Measurements from ENCODE around the gene NXF2. TPM values are rescaled to one million over a fixed set of nuclear protein-coding genes. Genes with fewer than 3 reads are reported as not detected.

The NXF2 gene
- total RNA-seq, 3 donors from 2014 or later (not counting 1 experiment from before 2014, with no cell fraction given), result not detected

DNA sequence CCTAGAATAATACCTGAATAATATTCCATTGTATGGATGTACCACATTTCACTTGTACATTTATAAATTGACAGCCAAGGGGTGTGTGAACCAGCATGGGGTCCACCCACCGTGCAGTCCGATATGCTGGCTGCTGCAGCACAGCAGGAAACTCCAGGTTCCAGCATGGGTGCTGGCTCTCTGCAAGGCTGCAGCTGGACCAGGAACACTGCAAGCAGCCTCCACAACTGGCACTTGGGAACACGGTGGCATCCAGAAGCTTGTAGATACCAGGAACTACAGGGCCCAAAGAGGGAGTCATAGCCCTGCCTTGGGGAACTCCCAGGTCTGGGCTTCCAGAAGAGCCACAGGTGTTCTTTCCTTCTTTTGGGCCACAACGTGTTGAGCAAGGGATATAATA is 91.2 kb downstream of the NXF2 start:
- H3K36me3 Mint-ChIP-seq, result no peaks in the 10 kb centered on the region
- Histone ChIP-seq H3K27ac (ENCODE audit: low read length) (no peak overlapping the region), H3K27me3 (ENCODE audit: control insufficient read depth, insufficient read depth, low read length) (no peaks in the 10 kb centered on the region), H3K4me1 (ENCODE audit: control insufficient read depth, insufficient read depth, low read length) (peaks cover 4% of the 10 kb centered on the region), H3K9me3 (ENCODE audit: control insufficient read depth, insufficient read depth, low read length) (no peaks in the 10 kb centered on the region), H3K4me3 (ENCODE audit: low read length) (no peak overlapping the region), H3K36me3 (ENCODE audit: control insufficient read depth, insufficient read depth, low read length) (no peaks in the 10 kb centered on the region)
- TF ChIP-seq, protein P1, sequence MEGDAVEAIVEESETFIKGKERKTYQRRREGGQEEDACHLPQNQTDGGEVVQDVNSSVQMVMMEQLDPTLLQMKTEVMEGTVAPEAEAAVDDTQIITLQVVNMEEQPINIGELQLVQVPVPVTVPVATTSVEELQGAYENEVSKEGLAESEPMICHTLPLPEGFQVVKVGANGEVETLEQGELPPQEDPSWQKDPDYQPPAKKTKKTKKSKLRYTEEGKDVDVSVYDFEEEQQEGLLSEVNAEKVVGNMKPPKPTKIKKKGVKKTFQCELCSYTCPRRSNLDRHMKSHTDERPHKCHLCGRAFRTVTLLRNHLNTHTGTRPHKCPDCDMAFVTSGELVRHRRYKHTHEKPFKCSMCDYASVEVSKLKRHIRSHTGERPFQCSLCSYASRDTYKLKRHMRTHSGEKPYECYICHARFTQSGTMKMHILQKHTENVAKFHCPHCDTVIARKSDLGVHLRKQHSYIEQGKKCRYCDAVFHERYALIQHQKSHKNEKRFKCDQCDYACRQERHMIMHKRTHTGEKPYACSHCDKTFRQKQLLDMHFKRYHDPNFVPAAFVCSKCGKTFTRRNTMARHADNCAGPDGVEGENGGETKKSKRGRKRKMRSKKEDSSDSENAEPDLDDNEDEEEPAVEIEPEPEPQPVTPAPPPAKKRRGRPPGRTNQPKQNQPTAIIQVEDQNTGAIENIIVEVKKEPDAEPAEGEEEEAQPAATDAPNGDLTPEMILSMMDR (IDR thresholded peaks at IDR 0.05), result no peak
- no peak overlapping the region for H3K4me3 Mint-ChIP-seq
- peaks cover 0 to 10% of the 10 kb centered on the region in 2 donors for H3K27me3 Mint-ChIP-seq (ENCODE audit: low read depth in 2 of 2)
- no peaks in the 10 kb centered on the region for H3K9me3 Mint-ChIP-seq
- DNase-seq (no peak), ATAC-seq (no peak)
- H3K27ac Mint-ChIP-seq, result no peak overlapping the region
- H3K4me1 Mint-ChIP-seq, result no peaks in the 10 kb centered on the region
- intact Hi-C loops (cut with micrococcal nuclease), result no loop called here
- WGBS (ENCODE audit: insufficient coverage), result 95% methylated on average over 3 of the region's 4 CpGs

DNA sequence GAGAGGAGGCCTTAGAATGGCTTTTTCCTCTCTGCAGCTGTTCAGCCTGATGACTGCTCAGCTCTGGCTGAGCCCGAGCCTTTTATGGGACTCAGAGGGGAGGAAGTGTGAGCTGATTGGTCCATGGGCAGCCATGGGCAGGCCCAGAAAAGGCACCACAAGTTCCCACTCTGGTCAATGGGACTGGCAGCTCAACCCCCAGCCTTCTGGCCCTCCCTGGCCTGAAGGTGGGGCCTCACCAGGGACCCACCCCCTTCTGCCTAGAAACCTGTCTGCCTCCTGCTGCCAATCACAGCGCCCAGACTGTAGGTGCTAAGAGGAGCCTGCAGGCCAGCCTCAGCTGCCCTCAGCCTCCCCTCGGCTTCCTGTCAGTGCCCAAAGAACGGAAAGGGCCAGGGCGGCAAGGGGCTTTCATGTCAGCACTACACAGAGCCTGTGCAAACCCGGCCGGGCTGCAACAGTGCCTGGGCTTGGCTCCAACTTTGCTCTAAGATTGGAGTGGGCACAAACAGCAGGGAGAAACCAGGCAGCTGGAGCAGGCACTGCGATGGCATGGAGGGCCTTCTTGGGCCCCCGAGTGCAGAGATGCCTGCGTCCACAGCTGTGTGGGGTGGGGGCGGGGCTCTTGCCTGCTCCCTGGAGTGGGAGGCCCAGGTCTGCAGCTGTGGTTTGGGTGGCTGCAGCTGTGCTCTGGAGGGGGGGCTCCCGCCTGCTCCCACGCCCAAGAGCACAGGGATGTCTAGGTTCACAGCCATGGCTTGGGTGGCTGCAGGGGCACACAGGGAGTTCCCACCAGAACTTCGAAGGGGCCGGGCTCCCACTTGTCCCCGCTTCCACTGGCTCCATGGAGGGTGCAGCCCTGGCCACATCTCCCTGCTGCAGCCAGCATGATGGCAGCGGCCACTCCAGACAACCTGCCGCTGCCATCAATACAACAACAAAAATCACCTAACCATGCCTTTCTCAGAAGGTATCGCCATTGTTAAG is 92.6 kb downstream of the NXF2 start:
- no peaks in the 10 kb centered on the region for H3K4me1 Mint-ChIP-seq
- TF ChIP-seq, protein P1 (IDR thresholded peaks at IDR 0.05), result no peak
- H3K4me3 Mint-ChIP-seq, result no peak overlapping the region
- Histone ChIP-seq H3K27me3 (ENCODE audit: control insufficient read depth, insufficient read depth, low read length) (no peaks in the 10 kb centered on the region), H3K9me3 (ENCODE audit: control insufficient read depth, insufficient read depth, low read length) (no peaks in the 10 kb centered on the region), H3K4me1 (ENCODE audit: control insufficient read depth, insufficient read depth, low read length) (peaks cover 4% of the 10 kb centered on the region), H3K4me3 (ENCODE audit: low read length) (no peak overlapping the region), H3K36me3 (ENCODE audit: control insufficient read depth, insufficient read depth, low read length) (no peaks in the 10 kb centered on the region), H3K27ac (ENCODE audit: low read length) (no peak overlapping the region)
- ATAC-seq (peak; percentile 63 to 84 (median 83)), DNase-seq (peak in 1 of 2 donors; percentile 53)
- H3K9me3 Mint-ChIP-seq, result no peaks in the 10 kb centered on the region
- H3K27me3 Mint-ChIP-seq (ENCODE audit: low read depth in 2 of 2), result peaks cover 0 to 10% of the 10 kb centered on the region in 2 donors
- no peak overlapping the region for H3K27ac Mint-ChIP-seq
- 82% methylated on average over 17 of the region's 19 CpGs for WGBS (ENCODE audit: insufficient coverage)
- intact Hi-C loops (cut with micrococcal nuclease), result no loop called here
- no peaks in the 10 kb centered on the region for H3K36me3 Mint-ChIP-seq

DNA sequence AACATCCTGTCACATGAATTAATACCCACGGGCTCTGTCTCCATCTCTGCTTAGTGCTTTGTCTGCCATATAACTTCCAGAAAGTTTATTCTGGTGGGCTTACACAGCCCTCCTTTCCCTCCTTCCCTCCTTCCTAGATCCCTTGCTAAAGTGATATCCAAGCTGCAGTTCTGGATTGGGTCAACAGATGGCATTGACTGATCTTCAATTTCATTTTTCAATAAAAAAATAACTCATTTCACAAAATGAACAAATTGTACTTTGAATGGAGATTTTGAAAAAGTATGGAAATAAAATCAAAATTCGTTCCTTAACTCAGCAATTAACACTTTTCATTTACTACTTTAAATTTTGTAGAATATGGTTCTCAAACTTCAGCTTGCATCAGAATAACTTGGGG is 94.9 kb downstream of the NXF2 start:
- Mint-ChIP-seq H3K9me3 (no peaks in the 10 kb centered on the region), H3K4me1 (no peaks in the 10 kb centered on the region), H3K36me3 (no peaks in the 10 kb centered on the region), H3K27me3 (ENCODE audit: low read depth in 2 of 2) (peaks cover 0 to 16% of the 10 kb centered on the region in 2 donors), H3K27ac (no peak overlapping the region), H3K4me3 (no peak overlapping the region)
- H3K27ac ChIP-seq (ENCODE audit: low read length), result no peak overlapping the region
- DNase-seq (no peak), ATAC-seq (no peak)
- TF ChIP-seq, protein P1 (IDR thresholded peaks at IDR 0.05), result no peak
- peaks cover 4% of the 10 kb centered on the region for H3K4me1 ChIP-seq (ENCODE audit: control insufficient read depth, insufficient read depth, low read length)
- WGBS (ENCODE audit: insufficient coverage), result 17% methylated on average over 1 of the region's 2 CpGs
- no peak overlapping the region for H3K4me3 ChIP-seq (ENCODE audit: low read length)
- H3K27me3 ChIP-seq (ENCODE audit: control insufficient read depth, insufficient read depth, low read length), result no peaks in the 10 kb centered on the region
- H3K9me3 ChIP-seq (ENCODE audit: control insufficient read depth, insufficient read depth, low read length), result no peaks in the 10 kb centered on the region
- H3K36me3 ChIP-seq (ENCODE audit: control insufficient read depth, insufficient read depth, low read length), result no peaks in the 10 kb centered on the region
- intact Hi-C loops (cut with micrococcal nuclease), result no loop called here
